NCI-H2196 (cell line): Measurements from ENCODE around the gene SCAP.
"Not testable (repeated sequence)": the region's sequence is repeated elsewhere in the genome, so short reads cannot be mapped to it uniquely, and the experiment has no call there.

Experiments used
- DNase-seq: peaks from one replicate; lab custom pipeline; 2025; ENCODE audit not compliant: unreplicated experiment; lab: John Stamatoyannopoulos, UW

SCAP gene

DNA sequence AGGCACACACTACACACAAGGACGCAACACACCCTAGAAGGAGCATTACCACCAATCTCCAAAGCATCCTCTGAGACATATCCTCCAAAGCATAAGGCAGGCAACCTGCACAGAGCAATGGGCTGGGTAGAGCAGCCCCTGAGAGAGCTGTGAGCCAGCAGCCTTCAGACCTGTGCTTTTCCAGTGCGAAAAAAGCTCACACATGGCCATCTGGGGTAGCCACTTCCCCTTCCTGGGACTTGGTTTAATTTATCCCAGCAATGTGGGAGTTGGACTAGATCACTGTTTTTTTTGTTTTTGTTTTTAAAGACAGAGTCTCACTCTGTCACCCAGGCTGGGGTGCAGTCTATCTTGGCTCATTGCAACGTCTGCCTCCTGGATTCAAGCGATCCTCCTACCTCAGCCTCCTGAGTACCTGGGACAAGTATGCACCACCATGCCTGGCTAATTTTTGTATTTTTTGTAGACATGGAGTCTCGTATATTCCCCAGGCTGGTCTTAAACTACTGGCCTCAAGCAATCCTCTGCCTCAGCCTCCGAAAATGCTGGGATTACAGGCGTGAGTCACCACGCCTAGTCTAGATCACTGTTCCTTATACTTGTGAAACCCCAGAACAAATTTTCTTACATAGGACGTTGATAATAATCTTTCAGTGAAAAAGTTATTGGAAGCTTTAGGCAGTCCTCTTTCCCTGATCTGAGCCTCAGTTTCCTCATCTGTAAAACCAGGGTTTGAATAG, 76.0 kb downstream of the SCAP start:
- no peak for DNase-seq

DNA sequence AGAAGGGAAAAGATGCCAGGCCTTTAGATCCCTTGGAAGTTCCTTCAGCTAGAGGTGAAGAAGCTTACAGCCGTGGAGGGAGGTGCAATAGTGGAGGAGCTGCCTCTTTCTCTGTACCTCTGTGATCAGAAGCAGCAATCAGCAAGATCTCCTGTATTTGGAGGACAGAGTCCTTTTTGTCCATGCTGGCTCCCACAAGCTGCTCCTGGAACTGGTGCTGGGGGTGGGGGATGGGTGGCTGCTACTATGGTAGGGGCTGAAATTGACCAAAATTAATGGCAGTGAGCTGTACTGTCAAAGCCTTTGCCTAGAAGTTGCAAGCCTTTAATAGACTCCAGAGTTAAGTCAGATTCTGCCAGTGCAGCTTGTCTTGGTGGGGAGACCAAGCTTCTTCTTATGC, 76.7 kb downstream of the SCAP start:
- DNase-seq, result no peak

DNA sequence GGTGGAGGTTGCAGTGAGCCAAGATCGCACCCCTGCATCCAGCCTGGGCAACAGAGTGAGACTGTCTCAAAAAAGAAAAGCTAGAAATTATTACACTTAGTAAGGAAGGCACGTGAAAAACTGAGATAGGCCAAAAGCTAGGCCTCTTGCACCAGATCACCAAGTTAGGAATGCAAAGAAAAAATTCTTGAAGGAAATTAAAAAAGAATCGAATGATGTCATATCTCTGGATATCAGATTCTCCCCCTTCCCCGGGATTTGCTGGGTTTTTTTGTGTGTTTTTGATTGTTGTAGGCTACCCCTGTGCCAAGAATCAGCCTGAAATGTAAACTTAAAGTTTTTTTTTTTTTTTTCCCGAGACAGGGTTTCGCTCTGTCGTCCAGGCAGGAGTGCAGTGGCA, 77.5 kb downstream of the SCAP start:
- DNase-seq, result no peak

DNA sequence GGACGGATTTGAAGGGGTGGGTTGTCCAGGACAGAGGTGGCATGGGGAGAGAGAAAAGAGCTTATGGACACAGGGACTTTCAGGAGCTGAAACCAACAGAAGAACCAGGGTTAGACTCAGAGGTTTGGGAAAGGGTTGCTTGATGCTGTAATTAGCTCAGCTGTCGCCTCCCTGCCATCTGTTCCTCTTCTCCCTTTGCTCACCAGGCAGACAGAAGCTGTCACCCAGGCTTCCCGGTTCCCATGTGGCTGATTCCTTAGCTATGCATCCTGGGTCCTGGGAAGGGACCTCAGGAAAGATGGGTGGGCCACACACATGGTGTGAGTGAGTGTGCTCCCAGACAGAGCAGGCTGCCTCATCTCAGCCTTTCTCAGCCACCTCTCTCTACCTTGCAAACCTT, 80.9 kb downstream of the SCAP start:
- no peak for DNase-seq

DNA sequence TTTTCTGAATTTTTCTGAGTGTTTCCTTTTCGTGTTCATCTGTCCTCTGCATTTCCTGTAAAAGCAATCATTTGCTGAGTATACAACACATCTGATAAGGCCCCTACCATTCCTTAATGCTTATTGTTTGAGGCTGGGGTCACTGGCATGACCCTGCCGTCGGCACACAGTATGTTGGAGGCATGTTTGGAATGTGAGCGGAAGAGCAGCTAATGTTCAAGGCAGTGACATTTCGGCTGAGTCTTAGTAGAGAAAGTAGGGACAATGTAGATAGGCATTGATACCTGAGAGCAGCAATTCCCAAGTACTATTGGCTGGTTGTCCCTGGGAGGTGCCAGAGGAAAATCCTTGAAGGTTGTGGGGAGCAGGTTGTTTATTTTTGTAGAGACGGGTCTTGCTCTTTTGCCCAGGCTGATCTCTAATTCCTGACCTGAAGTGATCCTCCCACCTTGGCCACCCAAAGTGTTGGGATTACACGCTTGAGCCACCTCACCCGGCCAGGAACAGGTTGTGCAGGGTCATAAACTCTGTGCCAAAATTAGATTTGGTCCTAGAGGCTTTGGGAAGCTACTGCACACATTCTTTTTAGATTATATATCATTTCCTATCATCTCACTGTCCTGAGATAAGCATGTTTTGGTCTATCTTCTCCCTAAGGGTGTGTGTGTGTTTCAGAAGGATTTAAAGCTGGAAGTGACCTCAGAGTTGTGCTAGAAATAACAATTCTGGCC, 81.4 kb downstream of the SCAP start:
- no peak for DNase-seq

DNA sequence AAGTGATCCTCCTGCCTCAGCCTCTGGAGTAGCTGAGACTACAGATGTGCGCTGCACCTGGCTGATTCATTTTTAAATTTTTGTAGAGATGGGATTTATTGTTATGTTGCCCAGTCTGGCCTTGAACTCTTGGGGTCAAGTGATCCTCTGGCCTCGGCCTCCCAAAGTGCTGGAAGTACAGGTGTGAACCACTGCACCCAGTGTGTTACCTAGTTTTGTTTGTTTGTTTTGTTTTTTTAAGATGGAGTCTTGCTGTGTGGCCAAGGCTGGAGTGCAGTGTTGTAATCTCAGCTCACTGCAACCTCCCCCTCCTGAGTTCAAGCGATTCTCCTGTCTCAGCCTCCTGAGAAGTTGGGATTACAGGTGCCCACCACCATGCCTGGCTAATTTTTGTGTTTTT, 82.8 kb downstream of the SCAP start:
- DNase-seq, result no peak

DNA sequence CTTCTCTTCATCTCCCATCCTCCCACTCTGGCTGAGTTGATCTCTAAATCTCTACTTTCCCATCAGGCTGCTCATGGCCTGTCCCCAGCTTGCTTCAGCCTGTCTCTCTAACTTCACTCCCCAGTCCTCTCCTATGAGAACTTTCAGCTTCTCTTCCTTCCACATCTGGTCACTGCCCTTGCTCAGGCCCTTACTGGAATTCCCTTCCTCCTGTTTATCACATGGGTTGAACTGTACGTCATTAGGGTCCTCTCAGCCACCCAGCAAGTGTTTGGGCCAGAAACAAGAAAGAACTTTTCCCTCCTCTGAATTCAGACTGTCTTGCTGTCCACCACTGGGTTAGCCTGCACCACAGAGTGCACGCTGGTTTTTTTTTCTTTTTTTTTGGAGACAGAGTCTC, 89.9 kb downstream of the SCAP start:
- no peak for DNase-seq

DNA sequence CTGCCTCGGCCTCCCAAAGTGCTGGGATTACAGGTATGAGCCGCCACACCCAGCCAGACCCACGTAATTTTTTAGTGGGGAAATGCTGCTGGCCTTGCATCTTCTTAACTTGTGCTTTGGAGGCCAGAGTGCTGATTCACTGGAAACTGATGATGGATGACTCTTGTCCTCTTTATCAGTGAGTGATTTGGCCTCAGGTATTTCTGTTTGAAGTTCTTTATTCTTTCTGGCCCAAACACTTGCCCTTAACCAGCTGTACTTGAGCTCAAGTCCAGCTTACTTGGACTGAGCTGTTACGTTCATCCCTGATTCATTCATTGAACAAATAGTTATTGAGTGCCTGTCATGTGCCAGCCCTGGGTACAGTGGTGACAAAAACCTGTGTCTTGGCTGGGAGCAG, 90.7 kb downstream of the SCAP start:
- no peak for DNase-seq

DNA sequence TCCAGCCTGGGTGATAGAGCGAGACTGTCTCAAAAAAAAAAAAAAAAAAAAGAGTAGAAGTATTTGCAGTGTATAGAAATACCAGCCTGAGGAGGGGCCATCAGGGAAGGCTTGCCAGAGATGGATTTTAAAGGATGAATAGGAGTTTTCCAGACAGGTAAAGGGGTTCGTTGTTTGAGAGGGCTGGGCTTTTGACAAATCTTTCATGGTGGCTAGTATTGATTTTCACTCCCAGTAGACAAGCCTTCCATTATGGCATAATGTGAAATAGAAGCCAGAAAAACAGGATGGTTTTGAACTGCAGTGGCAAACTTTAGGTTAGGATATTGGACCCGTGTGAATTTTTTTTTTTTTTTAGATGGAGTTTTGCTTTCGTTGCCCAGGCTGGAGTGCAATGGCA, 91.3 kb downstream of the SCAP start:
- DNase-seq, result no peak

DNA sequence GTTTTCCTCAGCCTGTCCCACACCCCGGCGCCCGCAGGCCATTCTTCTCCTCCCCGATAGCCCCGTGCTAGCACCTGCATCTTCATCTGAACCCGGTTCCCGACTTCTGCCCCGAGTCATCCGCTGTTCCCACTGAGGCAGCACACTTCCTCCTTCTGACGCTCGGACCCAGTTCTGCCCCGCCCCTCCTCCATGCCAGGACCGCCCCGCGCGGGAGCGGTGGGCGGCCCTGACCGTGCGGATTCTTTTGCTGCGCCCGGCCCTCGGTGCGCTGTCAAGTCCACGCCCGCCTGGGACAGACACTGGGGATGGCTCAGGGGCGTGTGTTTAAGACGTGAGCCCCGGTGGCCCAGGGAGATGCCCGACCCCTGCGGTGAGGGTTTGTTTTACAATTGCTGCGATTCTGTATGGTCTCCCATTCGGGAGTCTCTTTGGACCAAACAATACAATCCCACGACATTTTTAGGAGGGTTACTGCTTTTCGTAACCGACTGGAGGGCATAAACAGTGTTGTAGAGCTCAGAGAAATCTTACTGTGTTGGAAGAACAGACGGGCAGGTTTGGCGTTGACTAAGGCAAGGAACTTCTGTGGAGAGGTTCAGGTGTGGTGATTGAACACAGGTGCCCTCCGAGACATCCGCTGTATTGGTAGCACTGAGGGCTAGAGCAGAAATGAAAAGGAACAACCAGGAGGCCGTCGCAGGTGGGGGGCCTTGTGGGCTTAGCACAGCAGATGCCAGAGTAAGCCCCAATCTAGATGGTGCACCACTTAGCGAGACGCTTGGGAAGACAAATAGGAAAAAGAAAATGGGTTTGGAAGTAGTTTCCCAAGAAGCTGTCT, 94.2 kb downstream of the SCAP start:
- peak; percentile 65 for DNase-seq

DNA sequence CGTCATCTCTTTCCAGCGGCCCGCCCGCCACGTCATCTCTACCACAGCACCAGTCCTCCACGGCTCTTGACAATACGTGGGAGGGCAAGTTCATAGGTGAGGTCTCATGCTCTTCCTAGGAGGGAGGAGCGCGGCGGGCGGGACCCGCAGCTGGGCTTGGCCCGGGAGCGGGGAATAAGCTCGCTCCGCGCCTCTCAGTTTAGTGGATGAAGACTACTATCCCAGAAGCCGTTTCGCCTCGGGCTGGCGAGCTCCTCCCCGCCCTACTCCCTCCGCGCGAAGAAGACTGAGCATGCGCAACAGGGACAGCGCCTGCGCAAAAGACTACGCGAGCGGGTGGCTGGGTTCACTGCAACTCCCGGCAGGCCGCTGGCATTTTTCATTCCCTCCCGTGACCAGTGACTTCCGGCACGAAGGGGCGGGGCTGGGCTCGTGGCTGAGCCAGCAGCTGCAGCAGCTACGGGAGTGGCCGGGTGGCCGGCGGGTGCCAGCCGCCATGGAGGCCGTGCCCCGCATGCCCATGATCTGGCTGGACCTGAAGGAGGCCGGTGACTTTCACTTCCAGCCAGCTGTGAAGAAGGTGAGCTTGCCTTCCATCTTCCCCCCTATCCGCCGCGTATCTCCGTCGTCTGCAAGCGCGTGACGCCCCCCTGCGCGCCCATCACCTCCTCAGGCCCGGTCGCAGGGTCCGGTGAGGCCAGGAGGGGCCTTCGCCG, 95.0 kb downstream of the SCAP start, which contains the start of gene PTPN23:
TSS of gene PTPN23 (plus strand) at position 421 of the 716 bp plus-strand sequence. CDS start at position 497, 76 bp downstream.
- peak; percentile 93 for DNase-seq

DNA sequence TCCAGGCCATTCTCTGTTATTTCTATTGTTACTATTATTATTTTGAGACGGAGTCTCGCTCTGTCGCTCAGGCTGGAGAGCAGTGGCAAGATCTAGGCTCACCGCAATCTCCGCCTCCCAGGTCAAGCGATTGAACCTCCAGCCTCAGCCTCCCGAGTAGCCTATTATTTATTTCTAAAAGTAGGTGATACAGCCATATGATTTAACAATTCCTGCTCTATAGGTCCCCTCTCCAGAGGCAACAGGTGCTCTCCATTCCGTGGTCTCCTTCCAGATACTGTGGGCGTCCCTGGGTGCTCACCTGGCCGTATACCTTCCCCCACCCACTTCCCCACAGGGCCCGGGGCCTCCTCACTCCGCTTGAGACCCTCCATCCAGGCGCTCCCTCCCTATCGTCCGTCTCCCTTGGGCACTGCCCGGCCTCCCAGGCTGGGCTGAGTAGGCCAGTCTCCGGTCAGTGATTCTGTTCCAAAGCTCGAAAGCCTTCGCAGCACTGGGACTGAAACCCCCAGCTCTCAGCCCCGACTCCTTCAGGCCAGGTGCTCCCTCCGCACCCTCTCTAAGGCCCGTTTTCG, 95.6 kb downstream of the SCAP start:
- no peak for DNase-seq

DNA sequence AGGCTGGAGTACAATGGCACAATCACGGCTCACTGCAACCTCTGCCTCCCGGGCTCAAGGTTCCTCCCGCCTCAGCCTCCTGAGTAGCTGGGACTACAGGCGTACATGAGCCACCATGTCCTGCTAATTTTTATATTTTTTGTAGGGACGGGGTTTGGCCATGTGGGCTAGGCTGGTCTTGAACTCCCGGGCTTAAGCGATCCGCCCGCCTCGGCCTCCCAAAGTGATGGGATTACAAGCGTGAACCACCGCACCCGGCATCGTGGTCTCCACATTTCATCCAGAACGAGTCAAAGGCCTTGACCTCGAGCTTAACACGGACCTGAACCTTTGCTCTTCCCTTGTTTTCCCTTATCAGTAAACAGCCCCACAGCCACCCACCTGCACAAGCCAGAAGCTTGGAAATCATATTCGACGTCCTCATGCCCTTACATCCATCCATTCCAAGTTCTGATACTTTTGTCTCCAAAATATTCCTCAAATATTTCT, 96.3 kb downstream of the SCAP start:
- no peak for DNase-seq

DNA sequence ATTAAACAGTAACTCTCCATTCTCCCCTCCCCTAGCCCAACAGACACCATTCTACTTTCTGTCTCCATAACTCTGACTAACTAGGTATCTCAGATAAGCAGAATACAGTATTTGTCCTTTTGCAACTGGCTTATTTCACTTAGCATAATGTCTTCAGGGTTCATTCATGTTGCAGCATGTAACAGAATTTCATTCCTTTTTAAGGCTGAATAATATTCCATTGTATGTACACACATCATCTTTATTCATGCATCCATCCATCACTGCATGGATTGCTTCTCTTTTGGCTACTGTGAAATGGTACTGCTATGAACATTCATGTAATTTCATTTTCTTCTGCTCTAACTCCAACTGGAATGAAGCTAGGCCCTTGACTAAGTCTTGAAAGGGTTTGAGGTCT, 96.9 kb downstream of the SCAP start:
- DNase-seq, result no peak

DNA sequence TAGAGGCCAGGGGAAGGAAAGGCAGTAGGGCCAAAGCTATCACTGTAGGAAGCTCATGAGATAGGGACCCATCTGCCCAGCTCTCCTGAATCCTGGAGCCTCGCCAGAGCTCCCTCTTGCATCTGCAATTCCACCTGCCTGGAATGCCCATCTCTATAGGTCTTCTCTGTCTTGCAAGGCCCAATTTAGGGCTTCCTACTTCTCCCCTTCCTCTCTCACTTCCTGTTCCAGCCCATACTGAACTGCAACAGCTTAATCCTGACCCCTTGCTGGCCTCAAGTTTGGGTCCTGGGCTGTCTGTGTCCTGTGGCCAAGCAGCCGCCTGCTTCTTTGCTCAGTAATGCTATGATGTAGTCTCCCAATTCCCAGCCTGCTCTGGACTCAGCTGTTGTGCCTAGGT, 98.6 kb downstream of the SCAP start:
- no peak for DNase-seq

DNA sequence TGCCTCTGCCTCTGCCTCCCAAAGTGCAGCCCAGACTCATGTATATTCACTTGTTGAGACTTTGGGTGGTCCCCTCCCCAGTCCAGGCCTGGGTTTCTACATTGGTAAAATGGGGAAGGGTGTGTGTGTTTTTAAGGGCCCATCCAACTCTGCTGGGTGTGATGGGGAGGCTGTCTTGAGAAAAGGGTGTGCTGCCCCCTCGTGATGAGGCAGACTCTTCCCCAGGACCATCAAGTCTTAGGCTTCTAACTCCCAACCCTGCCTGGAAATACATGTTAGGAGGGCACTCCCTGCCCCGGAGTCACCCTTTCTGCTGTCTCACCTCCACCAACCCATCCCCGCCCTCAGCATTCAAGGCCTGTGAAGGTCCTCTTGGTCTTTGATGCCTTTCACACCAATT, 99.3 kb downstream of the SCAP start:
- no peak for DNase-seq

DNA sequence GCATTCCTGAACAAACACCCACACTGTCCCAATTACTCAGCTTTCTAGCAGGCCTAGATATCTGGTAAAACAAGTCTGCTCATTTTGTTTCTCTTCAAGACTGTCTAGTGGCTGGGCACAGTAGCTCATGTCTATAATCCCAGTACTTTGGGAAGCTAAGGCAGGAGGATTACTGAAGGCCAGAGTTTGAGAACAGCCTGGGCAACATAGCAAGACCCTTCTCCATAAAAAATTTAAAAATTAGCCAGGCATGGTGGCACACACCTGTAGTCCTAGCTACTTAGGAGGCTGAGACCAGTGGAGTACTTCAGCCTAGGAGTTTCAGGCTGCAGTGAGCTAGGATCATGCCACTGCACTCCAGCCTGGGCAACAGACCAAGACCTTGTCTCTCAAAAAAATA, 101.2 kb downstream of the SCAP start:
- no peak for DNase-seq

DNA sequence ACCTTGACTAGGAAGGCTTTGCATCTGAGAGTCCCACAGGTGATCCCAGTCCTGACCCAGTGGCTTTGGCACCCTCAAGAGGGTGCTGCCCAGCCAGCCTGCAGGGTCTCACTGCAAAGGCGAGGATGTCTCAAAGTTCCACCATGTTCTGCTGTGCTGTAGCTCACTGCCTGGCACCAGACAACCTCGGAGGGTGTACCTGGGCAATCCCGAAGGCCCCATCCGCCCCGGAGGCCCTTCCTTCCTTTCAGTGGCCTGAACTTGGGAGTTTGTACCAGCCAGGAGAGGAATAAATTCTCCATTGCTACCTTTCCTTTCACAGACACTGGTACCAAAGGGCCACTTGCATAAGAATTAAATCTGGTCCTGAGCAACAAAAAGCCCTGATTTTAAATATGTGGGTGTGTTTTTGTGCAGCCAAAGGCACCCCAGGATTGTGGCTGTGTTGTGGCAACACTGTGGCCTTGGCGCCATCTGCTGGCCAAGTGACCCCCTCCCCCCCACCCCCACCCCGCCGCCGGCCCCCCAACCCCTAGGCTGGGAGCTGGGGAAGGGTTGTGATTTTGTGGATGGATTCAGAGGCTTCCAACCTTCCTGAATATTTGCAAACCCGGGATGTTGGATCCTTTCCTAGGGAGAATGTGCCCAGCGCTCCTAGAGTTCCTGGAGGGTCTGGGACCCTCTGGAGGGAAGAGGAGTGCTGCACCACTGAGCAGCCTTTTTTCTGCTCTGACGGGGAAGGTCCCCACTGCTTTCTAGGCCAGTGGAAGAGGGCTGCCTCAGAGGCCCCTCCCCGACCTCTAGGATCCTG, 104.6 kb downstream of the SCAP start:
- DNase-seq, result no peak

DNA sequence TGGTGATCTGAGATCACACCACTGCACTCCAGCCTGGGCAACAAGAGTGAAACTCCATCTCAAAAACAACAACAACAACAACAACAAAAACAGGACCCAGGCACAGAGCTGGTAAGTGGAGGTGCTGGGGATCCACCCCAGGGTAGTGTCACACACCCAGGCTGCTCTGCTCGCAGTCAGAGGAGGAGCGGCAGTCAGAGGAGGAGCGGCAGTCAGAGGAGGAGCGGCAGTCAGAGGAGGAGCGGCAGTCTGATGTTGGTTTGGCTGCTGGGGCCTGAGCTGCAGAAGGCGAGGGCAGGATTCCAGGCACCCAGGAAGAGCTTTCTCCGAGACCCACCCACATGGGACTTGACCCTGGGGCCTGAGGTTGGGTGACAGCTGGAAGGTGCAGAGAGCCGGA, 105.7 kb downstream of the SCAP start:
- not testable (repeated sequence) for DNase-seq

DNA sequence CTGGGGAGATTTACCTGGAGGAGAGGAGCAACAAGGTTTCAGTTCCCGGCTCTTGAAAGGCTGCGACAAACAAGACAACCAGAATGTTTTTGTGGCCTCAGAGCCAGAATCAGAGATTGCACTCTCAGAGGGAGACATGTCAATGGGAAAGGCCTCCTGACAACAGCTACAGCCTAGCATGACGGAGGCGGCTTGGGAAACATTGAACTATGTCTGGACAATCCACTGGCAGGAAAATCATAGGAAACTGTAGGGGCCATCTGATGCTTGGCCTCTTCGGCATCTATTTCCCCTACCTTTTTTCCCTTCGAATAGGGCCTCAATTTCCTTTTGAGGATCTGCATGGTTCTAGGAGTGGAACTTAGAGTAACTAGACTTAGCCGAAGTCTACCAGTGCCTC, 108.1 kb downstream of the SCAP start:
- DNase-seq, result no peak
